Measurements from ENCODE around the gene AIF1L. TPM values are rescaled to one million over a fixed set of nuclear protein-coding genes. Genes with fewer than 3 reads are reported as not detected.

The AIF1L gene
- total RNA-seq, 1 experiment from 2014 or later, result 23.7 TPM

DNA sequence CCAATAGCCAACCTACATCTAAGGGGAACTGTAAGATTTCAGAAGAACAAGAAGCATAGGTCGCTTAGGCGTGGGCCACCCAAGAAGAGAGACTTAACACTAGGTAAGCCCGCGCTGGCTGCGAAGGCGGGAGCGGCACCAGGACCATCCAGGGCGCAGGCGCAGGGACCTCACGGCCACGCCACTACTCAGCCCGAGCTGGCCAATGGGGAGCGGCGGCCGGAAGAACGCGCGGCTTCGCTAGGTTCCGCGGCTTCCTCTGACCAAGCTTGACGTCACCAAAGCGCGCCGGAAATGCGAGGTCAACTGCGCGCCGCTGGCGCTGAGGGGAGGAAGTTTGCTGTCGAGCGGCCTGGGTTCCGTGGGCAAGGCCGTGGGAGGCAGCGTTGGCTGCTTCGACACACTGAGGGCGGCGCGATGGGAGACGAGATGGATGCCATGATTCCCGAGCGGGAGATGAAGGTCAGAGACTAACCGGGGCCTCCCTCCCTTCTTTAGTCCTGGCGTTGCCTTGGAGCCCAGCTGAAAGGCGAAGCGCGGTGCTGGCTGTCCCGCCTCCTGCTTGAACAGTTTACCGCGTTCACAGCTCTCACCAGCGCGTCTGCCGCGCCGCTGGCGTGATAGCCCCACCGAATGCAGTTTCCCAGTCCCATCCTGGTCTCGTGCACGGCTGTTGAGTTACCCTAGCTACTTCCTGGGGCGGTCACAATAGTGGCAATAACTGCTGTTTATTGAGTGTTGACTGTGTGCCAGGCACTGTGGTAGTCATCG, 29.1 kb downstream of the AIF1L start, which contains the start of gene NUP214:
Gene NUP214 (plus strand): TSS at position 299 of the 771 bp plus-strand sequence. CDS start 119 bp downstream, at position 418.
- H3K9me2 ChIP-seq (replicated peaks; ENCODE audit: low read length), result no peaks in the 10 kb centered on the region
- intact Hi-C loops (cut with micrococcal nuclease), result loop anchor here (10.0 kb wide), 1 partner anchor 71 kb away; no protein-coding TSS in a partner anchor
- H3K9ac ChIP-seq (ENCODE audit: low read length), result peak within 1 kb of the TSS; percentile 99
- H2AFZ ChIP-seq (ENCODE audit: low read length), result peak within 1 kb of the TSS; percentile 76
- H3K4me2 ChIP-seq (ENCODE audit: low read length), result peak within 1 kb of the TSS; percentile 98
- H4K20me1 ChIP-seq (ENCODE audit: low read length), result no peaks in the 10 kb centered on the region
- H3K79me2 ChIP-seq (ENCODE audit: low read length), result peaks cover 36% of the 10 kb centered on the region
- no peaks in the 10 kb centered on the region for H3F3A ChIP-seq (ENCODE audit: low read length, unreplicated experiment)
- H3K4me3 ChIP-seq (ENCODE audit: low read length), result peak within 1 kb of the TSS; percentile 86
- peak; percentile 96 for DNase-seq
- H3K27ac ChIP-seq (ENCODE audit: low read length), result peak within 1 kb of the TSS; percentile 75
- BruUV-seq (replicated peaks), result TSS peak; percentile 71
- peak; percentile 99 for ATAC-seq
- no peaks in the 10 kb centered on the region for H3K27me3 ChIP-seq (ENCODE audit: low read length)
- no peaks in the 10 kb centered on the region for H3K9me3 ChIP-seq (ENCODE audit: low read length)
- ChIA-PET POLR2A (ENCODE audit: unreplicated experiment) (interaction anchor here (0.5 to 1.0 kb wide), 6 partner anchors 23 to 386 kb away, joined by 3 to 7 read pairs (median 4); partner anchors contain the start of gene AIF1L), CTCF (no interaction called here)
- peaks cover 15% of the 10 kb centered on the region; the same call in 1 of the 2 replicates for H3K36me3 ChIP-seq (ENCODE audit: low read depth, low read length)
- TF ChIP-seq, protein P1, sequence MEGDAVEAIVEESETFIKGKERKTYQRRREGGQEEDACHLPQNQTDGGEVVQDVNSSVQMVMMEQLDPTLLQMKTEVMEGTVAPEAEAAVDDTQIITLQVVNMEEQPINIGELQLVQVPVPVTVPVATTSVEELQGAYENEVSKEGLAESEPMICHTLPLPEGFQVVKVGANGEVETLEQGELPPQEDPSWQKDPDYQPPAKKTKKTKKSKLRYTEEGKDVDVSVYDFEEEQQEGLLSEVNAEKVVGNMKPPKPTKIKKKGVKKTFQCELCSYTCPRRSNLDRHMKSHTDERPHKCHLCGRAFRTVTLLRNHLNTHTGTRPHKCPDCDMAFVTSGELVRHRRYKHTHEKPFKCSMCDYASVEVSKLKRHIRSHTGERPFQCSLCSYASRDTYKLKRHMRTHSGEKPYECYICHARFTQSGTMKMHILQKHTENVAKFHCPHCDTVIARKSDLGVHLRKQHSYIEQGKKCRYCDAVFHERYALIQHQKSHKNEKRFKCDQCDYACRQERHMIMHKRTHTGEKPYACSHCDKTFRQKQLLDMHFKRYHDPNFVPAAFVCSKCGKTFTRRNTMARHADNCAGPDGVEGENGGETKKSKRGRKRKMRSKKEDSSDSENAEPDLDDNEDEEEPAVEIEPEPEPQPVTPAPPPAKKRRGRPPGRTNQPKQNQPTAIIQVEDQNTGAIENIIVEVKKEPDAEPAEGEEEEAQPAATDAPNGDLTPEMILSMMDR (conservative IDR thresholded peaks at IDR 0.05; ENCODE audit: low read depth, low read length), result no peak
- no peak for TF ChIP-seq EZH2phosphoT487 (IDR thresholded peaks at IDR 0.05; ENCODE audit: borderline replicate concordance, low read length)
- TF ChIP-seq EZH2 (IDR thresholded peaks at IDR 0.05; ENCODE audit: low read length, unreplicated experiment), result no peak
- peaks cover 7% of the 10 kb centered on the region for H3K4me1 ChIP-seq (ENCODE audit: insufficient read depth, low read length)

DNA sequence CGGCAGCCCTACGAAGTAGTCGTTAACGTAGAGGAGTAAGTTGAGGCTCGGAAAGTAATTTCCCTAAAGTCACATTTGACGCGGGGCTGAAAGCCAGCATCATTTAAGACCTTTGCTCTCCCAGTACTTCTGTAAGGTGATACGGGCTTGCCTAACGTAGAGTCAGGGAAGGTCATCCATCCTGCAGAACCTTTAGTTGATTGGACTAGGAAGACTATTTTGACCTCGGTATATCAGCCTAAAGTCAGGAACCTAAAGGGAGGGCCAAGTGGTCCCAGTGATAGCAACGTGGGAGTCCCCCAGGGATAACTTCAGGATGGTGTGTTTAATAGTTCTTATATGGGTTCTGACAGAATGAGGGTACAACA, 29.7 kb downstream of the AIF1L start:
- BruUV-seq (replicated peaks), result no TSS peak
- POLR2A ChIA-PET (ENCODE audit: unreplicated experiment), result no interaction called here
- CTCF ChIA-PET, result no interaction called here

More for the DNA sequence above, 29.7 kb downstream of the AIF1L start:
- Histone ChIP-seq H3K27me3 (ENCODE audit: low read length) (no peaks in the 10 kb centered on the region), H3F3A (ENCODE audit: low read length, unreplicated experiment) (no peaks in the 10 kb centered on the region), H3K9ac (ENCODE audit: low read length) (peak overlapping the region; percentile 99), H3K4me3 (ENCODE audit: low read length) (peak overlapping the region; percentile 86), H4K20me1 (ENCODE audit: low read length) (no peaks in the 10 kb centered on the region), H3K4me2 (ENCODE audit: low read length) (peak overlapping the region; percentile 97), H3K4me1 (ENCODE audit: insufficient read depth, low read length) (peaks cover 7% of the 10 kb centered on the region), H3K79me2 (ENCODE audit: low read length) (peaks cover 36% of the 10 kb centered on the region), H3K36me3 (ENCODE audit: low read depth, low read length) (peaks cover 21% of the 10 kb centered on the region), H3K27ac (ENCODE audit: low read length) (no peak overlapping the region), H3K9me2 (replicated peaks; ENCODE audit: low read length) (no peaks in the 10 kb centered on the region), H3K9me3 (ENCODE audit: low read length) (no peaks in the 10 kb centered on the region), H2AFZ (ENCODE audit: low read length) (peak overlapping the region; percentile 73)
- ATAC-seq, result no peak
- intact Hi-C loops (cut with micrococcal nuclease), result loop anchor here (10.0 kb wide), 1 partner anchor 71 kb away; no protein-coding TSS in a partner anchor
- DNase-seq, result no peak
- no peak for TF ChIP-seq EZH2 (IDR thresholded peaks at IDR 0.05; ENCODE audit: low read length, unreplicated experiment)
- no peak for TF ChIP-seq EZH2phosphoT487 (IDR thresholded peaks at IDR 0.05; ENCODE audit: borderline replicate concordance, low read length)
- TF ChIP-seq, protein P1 (conservative IDR thresholded peaks at IDR 0.05; ENCODE audit: low read depth, low read length), result no peak

Data from PC-3 (cell line).